AG04450 (cell line): ENCODE measurements around the gene PAAF1. TPM values are rescaled to one million over a fixed set of nuclear protein-coding genes. Genes with fewer than 3 reads are reported as not detected.
"Not testable (repeated sequence)": the region's sequence is repeated elsewhere in the genome, so short reads cannot be mapped to it uniquely, and the experiment has no call there.

ENCODE experiments used
- CTCF ChIA-PET: fragments of 300-600, 350-600 bp; formaldehyde crosslinking; extraction: SDS; loops from one replicate; lab custom pipeline; 2022; ENCODE audit warnings: antibody characterized with exemption, inconsistent platforms; lab: Charles Lee
- POLR2A ChIA-PET: fragments of 350-600 bp; formaldehyde crosslinking; extraction: SDS; loops from one replicate; lab custom pipeline; 2021; ENCODE audit warnings: antibody characterized with exemption, inconsistent platforms; lab: Yijun Ruan, JAX
- DNase-seq: peaks from one replicate; pipeline ENCODE4 v3.0.0-alpha.2; 2011; ENCODE audit warnings: low read depth, low spot score
- H3K27ac ChIP-seq: one replicate; pipeline ENCODE4 v1.5.1; 2012; ENCODE audit warnings: low read depth, low read length, control low read depth
- H3K27me3 ChIP-seq: one replicate; pipeline ENCODE4 v1.6.0; 2012; ENCODE audit warnings: low read length; ENCODE audit not compliant: control insufficient read depth, insufficient read depth
- H3K4me3 ChIP-seq: 2 replicates; pipeline ENCODE4 v1.5.1; 2011; ENCODE audit warnings: mild to moderate bottlenecking, low read depth, low read length, control low read depth
- H3K9me3 ChIP-seq: 2 replicates; pipeline ENCODE4 v1.5.1; 2012; ENCODE audit warnings: low read length; ENCODE audit not compliant: control insufficient read depth, insufficient read depth
- polyA plus RNA-seq: library from polyadenylated mRNA; depleted of rRNA; stranded (reverse); fragments of >200 nt; gene quantifications from 2 replicates; pipeline ENCODE4 v1.2.3, GENCODE V29; 2011
- TF ChIP-seq, protein P1 (sequence below): IDR thresholded peaks from 2 replicates; pipeline ENCODE4 v1.5.1; 2011; ENCODE audit warnings: low read depth, low read length, control low read depth, inconsistent platforms

Gene PAAF1
- polyA plus RNA-seq, 1 experiment = 18.5 TPM

DNA sequence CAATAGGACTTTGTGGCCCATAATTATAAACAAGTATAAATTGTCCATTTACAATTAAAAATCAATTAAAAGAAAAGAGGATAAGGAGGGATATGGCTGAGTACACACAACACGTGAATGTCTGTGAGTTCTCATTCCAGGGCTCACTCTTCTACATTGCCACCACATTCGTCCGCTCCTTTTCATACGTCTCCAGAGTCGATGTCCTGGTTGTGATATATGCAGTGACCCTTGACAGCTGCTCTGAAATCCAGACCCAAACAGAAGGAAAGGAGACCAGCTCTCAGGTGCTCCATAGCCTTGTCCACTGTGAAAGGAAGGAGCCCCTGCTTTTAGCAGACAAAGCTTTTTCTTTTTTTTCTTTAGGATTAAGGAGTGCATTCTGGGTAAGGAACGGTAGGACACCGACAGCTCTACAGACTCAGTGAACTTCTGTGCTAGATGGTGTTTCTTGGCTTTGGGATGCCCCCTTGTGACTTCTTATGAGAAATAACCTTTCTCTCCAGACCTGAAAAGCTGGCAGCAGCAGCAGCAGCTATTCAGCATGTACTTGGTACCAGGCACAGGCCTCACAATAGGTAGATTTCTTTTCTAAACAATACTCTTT is 54.3 kb downstream of the PAAF1 start:
- Histone ChIP-seq H3K9me3 (no peaks in the 10 kb centered on the region), H3K27ac (no peak overlapping the region), H3K4me3 (no peak overlapping the region), H3K27me3 (no peaks in the 10 kb centered on the region)
- TF ChIP-seq, protein P1, sequence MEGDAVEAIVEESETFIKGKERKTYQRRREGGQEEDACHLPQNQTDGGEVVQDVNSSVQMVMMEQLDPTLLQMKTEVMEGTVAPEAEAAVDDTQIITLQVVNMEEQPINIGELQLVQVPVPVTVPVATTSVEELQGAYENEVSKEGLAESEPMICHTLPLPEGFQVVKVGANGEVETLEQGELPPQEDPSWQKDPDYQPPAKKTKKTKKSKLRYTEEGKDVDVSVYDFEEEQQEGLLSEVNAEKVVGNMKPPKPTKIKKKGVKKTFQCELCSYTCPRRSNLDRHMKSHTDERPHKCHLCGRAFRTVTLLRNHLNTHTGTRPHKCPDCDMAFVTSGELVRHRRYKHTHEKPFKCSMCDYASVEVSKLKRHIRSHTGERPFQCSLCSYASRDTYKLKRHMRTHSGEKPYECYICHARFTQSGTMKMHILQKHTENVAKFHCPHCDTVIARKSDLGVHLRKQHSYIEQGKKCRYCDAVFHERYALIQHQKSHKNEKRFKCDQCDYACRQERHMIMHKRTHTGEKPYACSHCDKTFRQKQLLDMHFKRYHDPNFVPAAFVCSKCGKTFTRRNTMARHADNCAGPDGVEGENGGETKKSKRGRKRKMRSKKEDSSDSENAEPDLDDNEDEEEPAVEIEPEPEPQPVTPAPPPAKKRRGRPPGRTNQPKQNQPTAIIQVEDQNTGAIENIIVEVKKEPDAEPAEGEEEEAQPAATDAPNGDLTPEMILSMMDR = peak; percentile 59
- ChIA-PET POLR2A (interaction anchor here (0.5 to 1.7 kb wide), 4 partner anchors 143 to 561 kb away, joined by 3 to 6 read pairs (median 3); partner anchors contain the start of gene RAB6A), CTCF (interaction anchor here (0.6 to 1.6 kb wide), 20 partner anchors 9 to 580 kb away, joined by 3 to 14 read pairs (median 3); partner anchors contain the start of gene RAB6A)
- DNase-seq = peak; percentile 54

DNA sequence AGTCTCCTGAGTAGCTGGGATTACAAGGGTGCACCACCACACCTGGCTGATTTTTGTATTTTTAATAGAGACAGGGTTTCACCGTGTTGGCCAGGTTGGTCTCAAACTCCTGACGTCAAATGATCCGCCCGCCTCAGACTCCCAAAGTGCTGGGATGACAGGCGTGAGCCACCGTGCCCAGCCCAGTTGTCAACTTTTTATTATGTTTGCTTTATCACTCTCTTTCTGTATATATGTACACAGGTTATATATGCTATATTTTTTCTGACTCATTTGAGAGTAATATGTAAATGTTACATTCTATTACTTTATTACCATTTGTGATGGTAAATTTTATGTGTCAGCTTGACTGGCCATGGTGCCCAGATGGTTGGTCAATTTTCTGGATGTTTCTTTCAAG is 55.2 kb downstream of the PAAF1 start:
- H3K9me3 ChIP-seq = peaks cover 3% of the 10 kb centered on the region; the same call in 1 of the 2 replicates
- H3K27me3 ChIP-seq = no peaks in the 10 kb centered on the region
- DNase-seq = no peak
- ChIA-PET POLR2A (interaction anchor here (1.7 kb wide), 1 partner anchor 171 kb away, joined by 3 read pairs; the partner anchor contains the start of gene RAB6A), CTCF (interaction anchor here (1.1 to 1.6 kb wide), 13 partner anchors 9 to 581 kb away, joined by 3 to 14 read pairs (median 3); partner anchors contain the start of gene RAB6A)
- no peak overlapping the region for H3K27ac ChIP-seq
- TF ChIP-seq, protein P1 = no peak
- no peak overlapping the region for H3K4me3 ChIP-seq

DNA sequence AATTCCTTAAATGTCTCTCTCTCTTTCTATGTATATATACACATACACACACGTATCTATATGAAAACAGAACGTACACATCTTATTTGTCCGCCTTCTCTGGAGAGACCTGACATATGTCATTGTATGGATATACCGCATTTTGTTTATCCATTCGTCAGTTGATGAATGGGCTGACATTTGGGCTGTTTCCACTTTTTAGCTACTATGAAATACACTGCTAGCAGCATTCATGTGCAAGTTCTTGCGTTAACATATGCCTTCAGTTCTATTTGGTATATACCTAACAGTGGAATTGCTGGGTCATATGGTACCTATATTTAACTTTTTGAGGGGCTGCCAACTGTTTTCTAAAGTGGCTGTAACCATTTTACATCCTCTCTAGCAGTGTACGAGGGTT is 56.0 kb downstream of the PAAF1 start:
- TF ChIP-seq, protein P1 = no peak
- ChIA-PET CTCF (no interaction called here), POLR2A (no interaction called here)
- no peak overlapping the region for H3K27ac ChIP-seq
- H3K27me3 ChIP-seq = no peaks in the 10 kb centered on the region
- H3K9me3 ChIP-seq = peaks cover 7% of the 10 kb centered on the region; the same call in 1 of the 2 replicates
- no peak overlapping the region for H3K4me3 ChIP-seq
- no peak for DNase-seq

DNA sequence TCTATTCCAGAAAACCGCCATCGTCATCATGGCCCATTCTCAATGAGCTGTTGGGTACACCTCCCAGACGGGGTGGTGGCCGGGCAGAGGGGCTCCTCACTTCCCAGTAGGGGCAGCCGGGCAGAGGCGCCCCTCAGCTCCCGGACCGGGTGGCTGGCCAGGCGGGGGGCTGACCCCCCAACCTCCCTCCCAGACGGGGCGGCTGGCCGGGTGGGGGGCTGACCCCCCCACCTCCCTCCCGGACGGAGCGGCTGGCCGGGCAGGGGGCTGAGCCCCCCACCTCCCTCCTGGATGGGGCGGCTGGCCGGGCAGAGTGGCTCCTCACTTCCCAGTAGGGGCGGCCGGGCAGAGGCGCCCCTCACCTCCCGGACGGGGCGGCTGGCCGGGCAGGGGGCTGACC is 59.2 kb downstream of the PAAF1 start:
- CTCF ChIA-PET, H3K27ac ChIP-seq, H3K27me3 ChIP-seq, H3K4me3 ChIP-seq, DNase-seq, POLR2A ChIA-PET: not testable (repeated sequence)
- H3K9me3 ChIP-seq = peaks cover 20% of the 10 kb centered on the region

DNA sequence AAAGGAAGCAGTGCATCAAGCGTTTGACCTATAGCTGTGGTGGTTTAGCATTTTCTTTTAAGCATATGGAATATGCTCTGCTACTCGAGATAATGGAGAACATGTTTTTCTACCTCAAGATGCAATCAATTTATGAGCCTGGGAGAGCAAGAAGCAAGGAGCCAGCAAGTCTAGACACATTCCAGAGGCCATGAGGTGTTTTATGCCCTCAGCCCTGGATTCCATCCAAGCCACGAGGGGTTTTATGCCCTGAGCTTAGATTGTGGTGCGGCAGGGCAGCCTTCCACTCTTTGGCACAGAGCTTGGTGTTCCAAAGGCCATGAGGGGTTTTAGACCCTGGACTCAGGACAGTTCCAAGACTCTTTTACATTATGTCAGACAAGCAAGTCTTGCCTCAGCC is 62.3 kb downstream of the PAAF1 start:
- ChIA-PET POLR2A (no interaction called here), CTCF (no interaction called here)
- Histone ChIP-seq H3K4me3 (no peak overlapping the region), H3K27me3 (no peaks in the 10 kb centered on the region), H3K27ac (no peak overlapping the region), H3K9me3 (peaks cover 24% of the 10 kb centered on the region)
- no peak for DNase-seq
- TF ChIP-seq, protein P1 = no peak
